Mesothelial cell of epicardium (in vitro differentiated cells): ENCODE measurements around the gene STX19. TPM values are rescaled to one million over a fixed set of nuclear protein-coding genes. Genes with fewer than 3 reads are reported as not detected.
"Not testable (repeated sequence)": the region's sequence is repeated elsewhere in the genome, so short reads cannot be mapped to it uniquely, and the experiment has no call there.

Experiments used
- DNase-seq, 2 experiments: peaks; one replicate each; pipeline ENCODE4 v3.0.0; 2021; ENCODE audit warnings: low spot score in 2 of 2; ENCODE audit not compliant: unreplicated experiment in 2 of 2
- H3K27ac Mint-ChIP-seq: 2 replicates; pipeline ENCODE4 v1.8.0; 2021; ENCODE audit warnings: mixed read lengths
- H3K27me3 Mint-ChIP-seq: 2 replicates; pipeline ENCODE4 v1.8.0; 2021; ENCODE audit warnings: low read depth, mixed read lengths
- H3K36me3 Mint-ChIP-seq: 2 replicates; pipeline ENCODE4 v1.8.0; 2021; ENCODE audit warnings: mixed read lengths
- H3K4me1 Mint-ChIP-seq: 2 replicates; pipeline ENCODE4 v1.8.0; 2021; ENCODE audit warnings: mixed read lengths
- H3K4me3 Mint-ChIP-seq: 2 replicates; pipeline ENCODE4 v1.8.0; 2021; ENCODE audit warnings: mild to moderate bottlenecking, moderate library complexity, mixed read lengths
- H3K9me3 Mint-ChIP-seq: 2 replicates; pipeline ENCODE4 v1.8.0; 2021; ENCODE audit warnings: mixed read lengths
- CTCF ChIP-seq: fragments of 200-600 bp; sonication (generic); IDR thresholded peaks from one replicate; pipeline ENCODE4 v1.5.0; 2021; ENCODE audit warnings: antibody characterized with exemption; ENCODE audit not compliant: unreplicated experiment
- total RNA-seq: library from RNA; stranded (reverse); gene quantifications from 3 replicates; pipeline ENCODE4 v1.2.1, GENCODE V29; 2021

Gene STX19
- total RNA-seq, 1 donor from 2014 or later: 0.18 TPM

DNA sequence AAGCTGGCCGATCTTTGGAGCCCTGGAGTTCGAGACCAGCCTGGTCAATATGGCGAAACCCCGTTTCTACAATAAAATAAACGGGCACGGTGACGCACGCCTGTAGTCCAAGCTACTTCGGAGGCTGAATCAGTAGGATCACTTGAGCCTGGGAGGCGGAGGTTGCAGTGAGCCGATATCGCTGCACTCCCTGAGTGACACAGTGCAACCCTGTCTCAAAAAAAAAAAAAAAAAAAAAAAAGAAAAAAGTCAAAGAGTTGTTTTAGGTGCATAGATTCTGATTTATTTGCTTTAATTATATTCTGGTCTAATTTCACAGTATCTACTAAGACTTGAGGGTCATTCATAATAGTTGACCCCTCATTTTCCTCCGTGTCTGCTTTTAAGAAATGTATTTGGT is 46.7 kb downstream of the STX19 start:
- DNase-seq: no peak
- Mint-ChIP-seq H3K9me3 (no peaks in the 10 kb centered on the region), H3K4me3 (peak overlapping the region; percentile 88), H3K27ac (no peak overlapping the region), H3K36me3 (no peaks in the 10 kb centered on the region), H3K4me1 (peaks cover 22% of the 10 kb centered on the region), H3K27me3 (no peaks in the 10 kb centered on the region)
- TF ChIP-seq CTCF: no peak

- Mint-ChIP-seq H3K9me3 (no peaks in the 10 kb centered on the region), H3K27me3 (no peaks in the 10 kb centered on the region), H3K27ac (peak within 1 kb of the TSS; percentile 89), H3K36me3 (no peaks in the 10 kb centered on the region), H3K4me1 (peaks cover 22% of the 10 kb centered on the region), H3K4me3 (peak within 1 kb of the TSS; percentile 88)
- no peak for TF ChIP-seq CTCF
- peak; percentile 87 to 94 for DNase-seq
Observed at GRCh38 chr3:93979850-93980676, 48.3 kb downstream of the STX19 start, which contains the start of gene ARL13B. Gene ARL13B, plus strand, starts transcription at chr3:93980155. Its CDS starts 269 bp downstream, at chr3:93980424.

- Mint-ChIP-seq H3K27ac (peak within 1 kb of the TSS; percentile 92), H3K27me3 (no peaks in the 10 kb centered on the region), H3K4me3 (peak within 1 kb of the TSS; percentile 85), H3K9me3 (no peaks in the 10 kb centered on the region), H3K36me3 (no peaks in the 10 kb centered on the region), H3K4me1 (peaks cover 12% of the 10 kb centered on the region)
- peak; percentile 57 to 80 for DNase-seq
- no peak for TF ChIP-seq CTCF
Observed at GRCh38 chr3:93973131-93974126, 55.0 kb downstream of the STX19 start, which contains the start of gene PROS1. Gene PROS1, minus strand, starts transcription at chr3:93973896. Its CDS starts 147 bp downstream, at chr3:93973749.

GRCh38 chr3:93969997-93970396 is 58.4 kb downstream of the STX19 start:
- no peak overlapping the region for H3K4me3 Mint-ChIP-seq
- peaks cover 6% of the 10 kb centered on the region for H3K36me3 Mint-ChIP-seq
- peaks cover 12% of the 10 kb centered on the region for H3K4me1 Mint-ChIP-seq
- no peak overlapping the region for H3K27ac Mint-ChIP-seq
- H3K9me3 Mint-ChIP-seq: peaks cover 11% of the 10 kb centered on the region
- DNase-seq: no peak
- no peak for TF ChIP-seq CTCF
- H3K27me3 Mint-ChIP-seq: no peaks in the 10 kb centered on the region

DNA sequence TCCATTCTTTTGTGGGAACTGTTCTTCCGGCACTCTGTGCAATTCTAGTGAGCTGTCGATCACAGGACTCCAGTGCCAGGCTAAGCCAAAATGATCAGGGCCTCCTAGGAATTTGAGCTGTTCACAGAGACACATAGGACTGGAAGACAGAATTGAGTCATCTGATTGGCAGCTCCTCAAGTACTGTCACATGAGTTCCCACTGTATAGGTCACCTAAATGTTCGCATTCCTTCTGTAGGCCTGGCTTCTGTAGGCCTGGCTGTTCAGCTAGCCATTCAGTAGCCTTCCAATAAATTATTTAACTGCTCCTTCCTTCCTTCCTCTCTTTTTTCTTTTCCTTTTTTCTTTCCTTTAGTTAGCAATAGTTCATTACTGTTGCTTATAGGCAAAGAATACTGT is 59.0 kb downstream of the STX19 start:
- Mint-ChIP-seq H3K9me3 (peaks cover 15% of the 10 kb centered on the region), H3K4me1 (peaks cover 12% of the 10 kb centered on the region), H3K27ac (no peak overlapping the region), H3K4me3 (no peak overlapping the region), H3K27me3 (no peaks in the 10 kb centered on the region), H3K36me3 (peaks cover 7% of the 10 kb centered on the region)
- no peak for DNase-seq
- TF ChIP-seq CTCF: no peak

- not testable (repeated sequence) for H3K27ac Mint-ChIP-seq, H3K36me3 Mint-ChIP-seq, DNase-seq, H3K4me3 Mint-ChIP-seq, H3K27me3 Mint-ChIP-seq, H3K4me1 Mint-ChIP-seq
- peaks cover 40% of the 10 kb centered on the region for H3K9me3 Mint-ChIP-seq
Observed at GRCh38 chr3:93965106-93965505, 63.3 kb downstream of the STX19 start.
